Nephron progenitor cell (in vitro differentiated cells): ENCODE results near the gene ZNF492.
"Not testable (repeated sequence)": the region's sequence is repeated elsewhere in the genome, so short reads cannot be mapped to it uniquely, and the experiment has no call there.

Experiments
- DNase-seq: peaks from one replicate; pipeline ENCODE4 v3.0.0; 2021
- H3K27ac Mint-ChIP-seq: 2 replicates; pipeline ENCODE4 v1.8.0; 2021; ENCODE audit warnings: mild to moderate bottlenecking, moderate library complexity, mixed read lengths
- H3K27me3 Mint-ChIP-seq: 2 replicates; pipeline ENCODE4 v1.8.0; 2021; ENCODE audit warnings: mild to moderate bottlenecking, low read depth, mixed read lengths; ENCODE audit not compliant: poor library complexity
- H3K36me3 Mint-ChIP-seq: 2 replicates; pipeline ENCODE4 v1.8.0; 2021; ENCODE audit warnings: low read depth, mixed read lengths
- H3K4me1 Mint-ChIP-seq: 2 replicates; pipeline ENCODE4 v1.8.0; 2021; ENCODE audit warnings: mixed read lengths
- H3K4me3 Mint-ChIP-seq: 2 replicates; pipeline ENCODE4 v1.8.0; 2021; ENCODE audit warnings: mild to moderate bottlenecking, moderate library complexity, mixed read lengths
- H3K9me3 Mint-ChIP-seq: 2 replicates; pipeline ENCODE4 v1.8.0; 2021; ENCODE audit warnings: mild to moderate bottlenecking, moderate library complexity, mixed read lengths
- TF ChIP-seq, protein P1 (sequence below): fragments of 200-600 bp; sonication (generic); IDR thresholded peaks from 2 replicates; pipeline ENCODE4 v1.5.0; 2021; ENCODE audit warnings: antibody characterized with exemption

Gene ZNF492

GRCh38 chr19:22633706-22634449, at the start of gene ZNF492:
Gene ZNF492, plus strand, starts transcription at chr19:22634324. Its CDS starts 19,076 bp downstream, at chr19:22653400.
- not testable (repeated sequence) for DNase-seq, H3K36me3 Mint-ChIP-seq, H3K4me3 Mint-ChIP-seq, H3K4me1 Mint-ChIP-seq, H3K27ac Mint-ChIP-seq, H3K27me3 Mint-ChIP-seq
- H3K9me3 Mint-ChIP-seq, result peaks cover 78% of the 10 kb centered on the region

GRCh38 chr19:22595422-22595821, 38.7 kb upstream of the ZNF492 start:
- no peak overlapping the region for H3K27ac Mint-ChIP-seq
- peaks cover 6% of the 10 kb centered on the region for H3K36me3 Mint-ChIP-seq
- TF ChIP-seq, protein P1, sequence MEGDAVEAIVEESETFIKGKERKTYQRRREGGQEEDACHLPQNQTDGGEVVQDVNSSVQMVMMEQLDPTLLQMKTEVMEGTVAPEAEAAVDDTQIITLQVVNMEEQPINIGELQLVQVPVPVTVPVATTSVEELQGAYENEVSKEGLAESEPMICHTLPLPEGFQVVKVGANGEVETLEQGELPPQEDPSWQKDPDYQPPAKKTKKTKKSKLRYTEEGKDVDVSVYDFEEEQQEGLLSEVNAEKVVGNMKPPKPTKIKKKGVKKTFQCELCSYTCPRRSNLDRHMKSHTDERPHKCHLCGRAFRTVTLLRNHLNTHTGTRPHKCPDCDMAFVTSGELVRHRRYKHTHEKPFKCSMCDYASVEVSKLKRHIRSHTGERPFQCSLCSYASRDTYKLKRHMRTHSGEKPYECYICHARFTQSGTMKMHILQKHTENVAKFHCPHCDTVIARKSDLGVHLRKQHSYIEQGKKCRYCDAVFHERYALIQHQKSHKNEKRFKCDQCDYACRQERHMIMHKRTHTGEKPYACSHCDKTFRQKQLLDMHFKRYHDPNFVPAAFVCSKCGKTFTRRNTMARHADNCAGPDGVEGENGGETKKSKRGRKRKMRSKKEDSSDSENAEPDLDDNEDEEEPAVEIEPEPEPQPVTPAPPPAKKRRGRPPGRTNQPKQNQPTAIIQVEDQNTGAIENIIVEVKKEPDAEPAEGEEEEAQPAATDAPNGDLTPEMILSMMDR, result no peak
- H3K27me3 Mint-ChIP-seq, result peaks cover 3% of the 10 kb centered on the region
- H3K4me3 Mint-ChIP-seq, result no peak overlapping the region
- no peaks in the 10 kb centered on the region for H3K4me1 Mint-ChIP-seq
- peaks cover 97% of the 10 kb centered on the region for H3K9me3 Mint-ChIP-seq
- no peak for DNase-seq

DNA sequence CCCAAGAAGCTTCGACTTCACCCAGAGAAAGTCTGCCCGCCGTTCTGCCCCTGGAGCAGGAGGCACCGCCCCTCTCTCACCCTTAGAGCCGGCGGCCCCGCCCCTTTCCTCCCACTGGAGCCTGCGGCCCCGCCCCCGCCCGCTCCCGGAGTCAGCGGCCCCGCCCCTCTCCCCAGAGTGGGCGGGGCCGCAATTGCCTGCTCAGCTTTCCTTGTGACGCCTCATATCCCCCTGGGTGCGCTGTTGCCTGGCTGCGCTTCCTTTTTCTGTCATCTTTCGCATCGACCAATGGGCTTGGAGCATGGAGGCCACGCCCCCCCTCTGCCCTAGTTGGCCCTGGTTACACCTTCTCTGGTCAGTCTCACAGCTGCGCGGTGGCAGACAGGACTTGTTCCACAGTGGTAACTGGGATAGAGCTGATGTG, 38.2 kb upstream of the ZNF492 start:
- Mint-ChIP-seq H3K36me3 (peaks cover 6% of the 10 kb centered on the region), H3K9me3 (peaks cover 98% of the 10 kb centered on the region), H3K4me3 (no peak overlapping the region), H3K4me1 (no peaks in the 10 kb centered on the region), H3K27me3 (peaks cover 3% of the 10 kb centered on the region), H3K27ac (no peak overlapping the region)
- TF ChIP-seq, protein P1, result no peak
- no peak for DNase-seq

- Mint-ChIP-seq H3K27ac (no peak overlapping the region), H3K4me3 (no peak overlapping the region), H3K27me3 (peaks cover 6% of the 10 kb centered on the region), H3K4me1 (no peaks in the 10 kb centered on the region), H3K36me3 (peaks cover 6% of the 10 kb centered on the region), H3K9me3 (peaks cover 87% of the 10 kb centered on the region)
- no peak for DNase-seq
- TF ChIP-seq, protein P1, result no peak
Measured at GRCh38 chr19:22600690-22601648, 33.2 kb upstream of the ZNF492 start.

GRCh38 chr19:22601906-22602630, 32.1 kb upstream of the ZNF492 start:
- Mint-ChIP-seq H3K9me3 (peaks cover 87% of the 10 kb centered on the region), H3K4me3 (no peak overlapping the region), H3K27ac (no peak overlapping the region), H3K36me3 (peaks cover 6% of the 10 kb centered on the region), H3K4me1 (no peaks in the 10 kb centered on the region), H3K27me3 (peaks cover 6% of the 10 kb centered on the region)
- no peak for DNase-seq
- TF ChIP-seq, protein P1, result no peak
